HepG2 (cell line): Measurements from ENCODE around the gene SOX13. TPM values are rescaled to one million over a fixed set of nuclear protein-coding genes. Genes with fewer than 3 reads are reported as not detected.

Experiments used
- DR1 ChIP-seq: sonication (generic); formaldehyde crosslinking; IDR thresholded peaks from 2 replicates; pipeline ENCODE4 v1.8.0; 2021; ENCODE audit warnings: mild to moderate bottlenecking, missing genetic modification reagents, inconsistent platforms
- EHMT2 ChIP-seq: fragments of 200-600 bp; sonication (generic); IDR thresholded peaks from 2 replicates; pipeline ENCODE4 v1.7.0; 2017; ENCODE audit warnings: antibody characterized with exemption, low read depth, low read length, borderline replicate concordance
- ELF3 ChIP-seq: IDR thresholded peaks from 2 replicates; pipeline ENCODE4 v1.6.1; 2016; ENCODE audit warnings: missing genetic modification reagents, missing compliant biosample characterization
- HNF4A ChIP-seq: sonication (generic); formaldehyde crosslinking; IDR thresholded peaks from 2 replicates; pipeline ENCODE4 v1.4.0; 2020; ENCODE audit warnings: missing genetic modification reagents
- HOXD1 ChIP-seq: sonication (generic); formaldehyde crosslinking; IDR thresholded peaks from 2 replicates; pipeline ENCODE4 v1.5.0; 2020; ENCODE audit warnings: missing genetic modification reagents
- IKZF1 ChIP-seq: fragments of 450-650 bp; IDR thresholded peaks from 2 replicates; pipeline ENCODE4 v1.7.1; 2016
- MAZ ChIP-seq, 2 experiments: sonication (generic) in 1 of 2; formaldehyde crosslinking in 1 of 2; IDR thresholded peaks; 2 replicates each; pipeline versions ENCODE4 v1.5.0 to v1.6.1; 2012 to 2020; ENCODE audit warnings: low read depth in 2 of 2, mild to moderate bottlenecking in 2 of 2, borderline replicate concordance in 1 of 2, improper control_type of control experiment in 1 of 2, low read length in 1 of 2, missing genetic modification reagents in 1 of 2, moderate library complexity in 1 of 2
- REPIN1 ChIP-seq: sonication (generic); formaldehyde crosslinking; IDR thresholded peaks from 2 replicates; pipeline ENCODE4 v1.8.0; 2022; ENCODE audit warnings: missing genetic modification reagents, low read depth, mild to moderate bottlenecking, borderline replicate concordance
- SALL1 ChIP-seq: sonication (generic); formaldehyde crosslinking; IDR thresholded peaks from 2 replicates; pipeline ENCODE4 v1.8.0; 2022; ENCODE audit warnings: mild to moderate bottlenecking, missing genetic modification reagents
- SP5 ChIP-seq: IDR thresholded peaks from 2 replicates; pipeline ENCODE4 v1.6.1; 2016; ENCODE audit warnings: low read depth, borderline replicate concordance
- TCF7 ChIP-seq: sonication (generic); IDR thresholded peaks from 2 replicates; pipeline ENCODE4 v1.6.1; 2016; ENCODE audit warnings: antibody characterized with exemption, low read depth
- TFDP2 ChIP-seq: sonication (generic); formaldehyde crosslinking; IDR thresholded peaks from 2 replicates; pipeline ENCODE4 v1.4.0; 2020; ENCODE audit warnings: missing genetic modification reagents
- ZBTB49 ChIP-seq: sonication (generic); formaldehyde crosslinking; IDR thresholded peaks from 2 replicates; pipeline ENCODE4 v1.4.0; 2020; ENCODE audit warnings: missing genetic modification reagents, borderline replicate concordance
- ZNF256 ChIP-seq: sonication (generic); formaldehyde crosslinking; conservative IDR thresholded peaks from 2 replicates; pipeline ENCODE4 v1.4.0; 2020; ENCODE audit warnings: missing genetic modification reagents
- ZNF432 ChIP-seq: sonication (generic); formaldehyde crosslinking; IDR thresholded peaks from 2 replicates; pipeline ENCODE4 v1.5.0; 2020; ENCODE audit warnings: missing genetic modification reagents, mild to moderate bottlenecking, borderline replicate concordance
- ZNF616 ChIP-seq: sonication (generic); formaldehyde crosslinking; IDR thresholded peaks from 2 replicates; pipeline ENCODE4 v1.5.0; 2020; ENCODE audit warnings: low read depth, mild to moderate bottlenecking, missing genetic modification reagents
- ZNF619 ChIP-seq: sonication (generic); formaldehyde crosslinking; IDR thresholded peaks from 2 replicates; pipeline ENCODE4 v1.4.0; 2020; ENCODE audit warnings: mild to moderate bottlenecking, missing genetic modification reagents
- ZNF839 ChIP-seq: sonication (generic); formaldehyde crosslinking; IDR thresholded peaks from 2 replicates; pipeline ENCODE4 v1.4.0; 2020; ENCODE audit warnings: missing genetic modification reagents, mild to moderate bottlenecking, borderline replicate concordance
- polyA plus RNA-seq, 8 experiments: library from polyadenylated mRNA; depleted of rRNA in 3 of 8; stranded (reverse) in 7 of 8; unstranded in 1 of 8; fragments of >200 nt; fragmentation: Illumina TruSeq in 4 of 8; extraction: Trizol in 4 of 8; gene quantifications; 2 replicates each; pipeline versions ENCODE4 v1.2.1 to v1.2.3, GENCODE V29; 2011 to 2016; ENCODE audit warnings: low read depth in 4 of 8, missing spikeins in 1 of 8, mixed read lengths in 1 of 8; ENCODE audit not compliant: insufficient read depth in 1 of 8
- total RNA-seq, 5 experiments: library from RNA; depleted of rRNA; stranded (reverse); fragments of >200 nt; fragmentation: Illumina TruSeq; extraction: Trizol; gene quantifications; 2 replicates each; pipeline ENCODE4 v1.2.3, GENCODE V29; 2016; ENCODE audit warnings: low read depth in 1 of 5
- TF ChIP-seq, protein P1 (sequence below): sonication (generic); formaldehyde crosslinking; IDR thresholded peaks from 2 replicates; pipeline ENCODE4 v1.4.0; 2020; ENCODE audit warnings: missing genetic modification reagents
- TF ChIP-seq, protein P2 (sequence below): sonication (generic); formaldehyde crosslinking; IDR thresholded peaks from 2 replicates; pipeline ENCODE4 v1.5.0; 2020; ENCODE audit warnings: mild to moderate bottlenecking, missing genetic modification reagents
- TF ChIP-seq, protein P3 (sequence below): sonication (generic); formaldehyde crosslinking; IDR thresholded peaks from 2 replicates; pipeline ENCODE4 v1.8.1; 2023; ENCODE audit warnings: mild to moderate bottlenecking, moderate library complexity, missing genetic modification reagents

SOX13 gene
- total and polyA plus RNA-seq, 2 of the 13 experiments (the other 11 are each of a cell fraction or from before 2014, with no cell fraction given): 13.3 to 15.8 TPM

- TF ChIP-seq HNF4A (peak; percentile 67), ZNF619 (CRISPR knock-in tag) (no peak), IKZF1 (no peak), ZNF256 (CRISPR knock-in tag) (no peak), ZBTB49 (CRISPR knock-in tag) (no peak), ZNF432 (CRISPR knock-in tag) (no peak), TFDP2 (CRISPR knock-in tag) (no peak), SALL1 (CRISPR knock-in tag) (peak; percentile 82), REPIN1 (CRISPR knock-in tag) (peak; percentile 86), ZNF839 (no peak), HOXD1 (CRISPR knock-in tag) (no peak), ELF3 (CRISPR knock-in tag) (peak; percentile 61), MAZ (IDR thresholded peaks at IDR 0.05; ENCODE audit: borderline replicate concordance, low read depth, low read length) (0 out of 2 replicates have a peak, but pooled peaks have one; percentile 34), MAZ (CRISPR knock-in tag; IDR thresholded peaks at IDR 0.05; ENCODE audit: low read depth) (peak; percentile 68; the same call in 1 of the 2 replicates), DR1 (CRISPR knock-in tag) (no peak), TCF7 (no peak), SP5 (CRISPR knock-in tag) (peak; percentile 43; the same call in 1 of the 2 replicates), ZNF616 (no peak), EHMT2 (no peak)
- TF ChIP-seq, protein P1, sequence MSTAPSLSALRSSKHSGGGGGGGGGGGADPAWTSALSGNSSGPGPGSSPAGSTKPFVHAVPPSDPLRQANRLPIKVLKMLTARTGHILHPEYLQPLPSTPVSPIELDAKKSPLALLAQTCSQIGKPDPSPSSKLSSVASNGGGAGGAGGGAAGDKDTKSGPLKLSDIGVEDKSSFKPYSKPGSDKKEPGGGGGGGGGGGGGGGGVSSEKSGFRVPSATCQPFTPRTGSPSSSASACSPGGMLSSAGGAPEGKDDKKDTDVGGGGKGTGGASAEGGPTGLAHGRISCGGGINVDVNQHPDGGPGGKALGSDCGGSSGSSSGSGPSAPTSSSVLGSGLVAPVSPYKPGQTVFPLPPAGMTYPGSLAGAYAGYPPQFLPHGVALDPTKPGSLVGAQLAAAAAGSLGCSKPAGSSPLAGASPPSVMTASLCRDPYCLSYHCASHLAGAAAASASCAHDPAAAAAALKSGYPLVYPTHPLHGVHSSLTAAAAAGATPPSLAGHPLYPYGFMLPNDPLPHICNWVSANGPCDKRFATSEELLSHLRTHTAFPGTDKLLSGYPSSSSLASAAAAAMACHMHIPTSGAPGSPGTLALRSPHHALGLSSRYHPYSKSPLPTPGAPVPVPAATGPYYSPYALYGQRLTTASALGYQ (CRISPR knock-in tag): no peak
- TF ChIP-seq, protein P2, sequence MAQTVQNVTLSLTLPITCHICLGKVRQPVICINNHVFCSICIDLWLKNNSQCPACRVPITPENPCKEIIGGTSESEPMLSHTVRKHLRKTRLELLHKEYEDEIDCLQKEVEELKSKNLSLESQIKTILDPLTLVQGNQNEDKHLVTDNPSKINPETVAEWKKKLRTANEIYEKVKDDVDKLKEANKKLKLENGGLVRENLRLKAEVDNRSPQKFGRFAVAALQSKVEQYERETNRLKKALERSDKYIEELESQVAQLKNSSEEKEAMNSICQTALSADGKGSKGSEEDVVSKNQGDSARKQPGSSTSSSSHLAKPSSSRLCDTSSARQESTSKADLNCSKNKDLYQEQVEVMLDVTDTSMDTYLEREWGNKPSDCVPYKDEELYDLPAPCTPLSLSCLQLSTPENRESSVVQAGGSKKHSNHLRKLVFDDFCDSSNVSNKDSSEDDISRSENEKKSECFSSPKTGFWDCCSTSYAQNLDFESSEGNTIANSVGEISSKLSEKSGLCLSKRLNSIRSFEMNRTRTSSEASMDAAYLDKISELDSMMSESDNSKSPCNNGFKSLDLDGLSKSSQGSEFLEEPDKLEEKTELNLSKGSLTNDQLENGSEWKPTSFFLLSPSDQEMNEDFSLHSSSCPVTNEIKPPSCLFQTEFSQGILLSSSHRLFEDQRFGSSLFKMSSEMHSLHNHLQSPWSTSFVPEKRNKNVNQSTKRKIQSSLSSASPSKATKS (CRISPR knock-in tag): 0 out of 2 replicates have a peak, but pooled peaks have one; percentile 25
- TF ChIP-seq, protein P3, sequence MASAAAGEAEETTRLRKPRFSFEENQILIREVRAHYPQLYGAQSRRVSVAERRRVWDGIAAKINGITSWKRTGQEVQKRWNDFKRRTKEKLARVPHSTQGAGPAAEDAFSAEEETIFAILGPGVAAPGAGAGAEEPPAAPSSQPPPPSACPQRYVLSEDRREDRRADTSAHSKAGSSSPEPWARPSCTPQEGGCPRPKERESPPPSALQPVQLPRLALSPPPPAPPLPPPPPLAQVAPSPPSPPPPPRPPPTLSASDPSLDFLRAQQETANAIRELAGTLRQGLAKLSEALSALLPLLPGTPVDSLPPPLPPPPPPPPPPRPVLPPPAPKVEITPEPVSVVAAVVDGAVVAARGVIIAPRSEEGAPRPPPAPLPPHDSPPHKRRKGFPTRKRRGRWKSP (CRISPR knock-in tag): peak; percentile 69; the same call in 1 of the 2 replicates
Observed at GRCh38 chr1:204102029-204102611, 29.2 kb downstream of the SOX13 start (continued).
